Stimulated activated CD4-positive, alpha-beta T cell treated with anti-CD3 and anti-CD28 coated beads, Interleukin-1b, Interleukin-23, amount 100 ng/mL, for 24 hours (primary cell): ENCODE results near the gene DCAF7.

Experiments used
- DNase-seq, 4 experiments: peaks; one replicate each; pipeline ENCODE4 v3.0.0-alpha.2; 2020; ENCODE audit warnings: low read depth in 4 of 4, low spot score in 1 of 4

Gene DCAF7

GRCh38 chr17:63524051-63524450 is 26.2 kb upstream of the DCAF7 start:
- no peak for DNase-seq

GRCh38 chr17:63525190-63525946 is 24.9 kb upstream of the DCAF7 start:
- no peak for DNase-seq

- DNase-seq, result no peak
Measured at GRCh38 chr17:63526861-63527260, 23.4 kb upstream of the DCAF7 start.

- DNase-seq, result no peak
Measured at GRCh38 chr17:63528183-63528582, 22.1 kb upstream of the DCAF7 start.

GRCh38 chr17:63529711-63530556 is 20.3 kb upstream of the DCAF7 start:
- no peak for DNase-seq

- DNase-seq, result no peak
Measured at GRCh38 chr17:63530557-63531021, 19.7 kb upstream of the DCAF7 start.

- no peak for DNase-seq
Measured at GRCh38 chr17:63531022-63531965, 19.0 kb upstream of the DCAF7 start.

GRCh38 chr17:63533433-63534077 is 16.7 kb upstream of the DCAF7 start:
- no peak for DNase-seq

GRCh38 chr17:63534078-63534570 is 16.2 kb upstream of the DCAF7 start:
- DNase-seq, result no peak

- DNase-seq, result no peak
Measured at GRCh38 chr17:63534816-63535455, 15.3 kb upstream of the DCAF7 start.

GRCh38 chr17:63535640-63536039 is 14.6 kb upstream of the DCAF7 start:
- no peak for DNase-seq

- DNase-seq, result no peak
Measured at GRCh38 chr17:63537001-63537400, 13.3 kb upstream of the DCAF7 start.

GRCh38 chr17:63537991-63538692 is 12.1 kb upstream of the DCAF7 start:
- DNase-seq, result no peak

- DNase-seq, result no peak
Measured at GRCh38 chr17:63538693-63539595, 11.3 kb upstream of the DCAF7 start.

- no peak for DNase-seq
Measured at GRCh38 chr17:63540590-63540989, 9.7 kb upstream of the DCAF7 start.

GRCh38 chr17:63542218-63542545 is 8.1 kb upstream of the DCAF7 start:
- DNase-seq, result no peak

GRCh38 chr17:63542942-63543821 is 7.1 kb upstream of the DCAF7 start:
- DNase-seq, result no peak
